Stimulated activated naive B cell treated with anti-CD40 and anti-IgM and Interleukin-4, amounts not matched to agents 10 μg/mL and 1 μg/mL and 100 μg/mL, for 72 hours (primary cell): Measurements from ENCODE around the gene USH2A.
A peak's percentile ranks its signal among the peaks of the same experiment; 100 is the strongest.

Source experiments
- ATAC-seq, 2 donors: fragments of 150-1000 bp; cut with Tn5 transposase; replicated peaks; 2 replicates each; pipeline ENCODE4 v1.10.0; 2021; ENCODE audit warnings: moderate library complexity in 1 of 2
- DNase-seq: peaks from one replicate; pipeline ENCODE4 v3.0.0; 2021
- H3K27ac Mint-ChIP-seq: one replicate; pipeline ENCODE4 v1.8.0; 2022; ENCODE audit warnings: mild to moderate bottlenecking, mixed read lengths
- H3K27me3 Mint-ChIP-seq, 2 donors: one replicate each; pipeline ENCODE4 v1.8.0; 2022; ENCODE audit warnings: mixed read lengths in 2 of 2
- H3K36me3 Mint-ChIP-seq, 2 donors: one replicate each; pipeline ENCODE4 v1.8.0; 2022; ENCODE audit warnings: mixed read lengths in 2 of 2, mild to moderate bottlenecking in 1 of 2
- H3K4me1 Mint-ChIP-seq, 2 donors: one replicate each; pipeline ENCODE4 v1.8.0; 2022; ENCODE audit warnings: mixed read lengths in 2 of 2, mild to moderate bottlenecking in 1 of 2
- H3K4me3 Mint-ChIP-seq, 2 donors: one replicate each; pipeline ENCODE4 v1.8.0; 2022; ENCODE audit warnings: mild to moderate bottlenecking in 2 of 2, mixed read lengths in 2 of 2, moderate library complexity in 1 of 2
- H3K9me3 Mint-ChIP-seq, 2 donors: one replicate each; pipeline ENCODE4 v1.8.0; 2022; ENCODE audit warnings: mixed read lengths in 2 of 2, mild to moderate bottlenecking in 1 of 2

USH2A gene

DNA sequence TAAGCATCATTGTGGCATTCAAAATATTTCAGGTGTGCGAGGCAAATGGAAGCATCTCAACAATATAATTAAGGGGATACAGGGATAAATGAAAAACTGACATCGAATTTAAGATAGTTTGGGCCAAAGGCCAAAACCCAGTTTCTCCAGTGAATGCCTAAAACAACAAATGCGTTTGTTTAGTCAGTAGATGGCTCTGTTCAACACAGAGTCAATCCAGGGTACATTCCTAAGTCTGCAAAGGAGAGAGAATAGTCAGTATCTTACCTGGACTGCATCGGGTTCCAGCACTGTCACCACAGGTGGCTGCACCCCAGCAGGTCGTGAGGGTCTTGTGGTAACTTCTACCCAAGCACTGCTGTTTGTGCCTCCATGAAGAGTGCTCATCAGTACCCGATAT is 535.1 kb downstream of the USH2A start:
- DNase-seq (no peak), ATAC-seq (no peak)
- no peaks in the 10 kb centered on the region for H3K9me3 Mint-ChIP-seq
- no peaks in the 10 kb centered on the region for H3K4me1 Mint-ChIP-seq
- H3K27ac Mint-ChIP-seq, result no peak overlapping the region
- no peaks in the 10 kb centered on the region for H3K27me3 Mint-ChIP-seq
- no peak overlapping the region for H3K4me3 Mint-ChIP-seq
- no peaks in the 10 kb centered on the region for H3K36me3 Mint-ChIP-seq

DNA sequence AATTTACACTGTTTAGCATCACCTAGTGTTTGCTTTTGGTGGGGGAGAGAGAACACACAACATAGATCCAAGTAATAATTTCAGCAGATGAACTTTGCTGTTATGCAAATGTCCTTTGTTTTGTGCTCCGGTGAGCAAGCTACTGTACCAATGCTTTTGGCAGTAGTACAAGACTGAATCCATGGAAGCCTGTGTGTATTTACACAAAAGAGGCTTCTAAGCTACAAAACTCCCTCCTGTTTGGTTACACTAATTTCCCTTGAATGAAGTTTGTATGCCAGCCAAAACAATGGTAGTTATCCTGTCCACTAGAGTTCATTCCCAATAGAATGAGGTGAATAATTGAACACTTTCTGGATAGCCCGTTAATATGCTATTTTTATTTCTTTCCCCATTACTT is 535.6 kb downstream of the USH2A start:
- ATAC-seq (no peak), DNase-seq (no peak)
- H3K9me3 Mint-ChIP-seq, result no peaks in the 10 kb centered on the region
- no peaks in the 10 kb centered on the region for H3K4me1 Mint-ChIP-seq
- H3K36me3 Mint-ChIP-seq, result no peaks in the 10 kb centered on the region
- H3K4me3 Mint-ChIP-seq, result no peak overlapping the region
- no peaks in the 10 kb centered on the region for H3K27me3 Mint-ChIP-seq
- no peak overlapping the region for H3K27ac Mint-ChIP-seq

DNA sequence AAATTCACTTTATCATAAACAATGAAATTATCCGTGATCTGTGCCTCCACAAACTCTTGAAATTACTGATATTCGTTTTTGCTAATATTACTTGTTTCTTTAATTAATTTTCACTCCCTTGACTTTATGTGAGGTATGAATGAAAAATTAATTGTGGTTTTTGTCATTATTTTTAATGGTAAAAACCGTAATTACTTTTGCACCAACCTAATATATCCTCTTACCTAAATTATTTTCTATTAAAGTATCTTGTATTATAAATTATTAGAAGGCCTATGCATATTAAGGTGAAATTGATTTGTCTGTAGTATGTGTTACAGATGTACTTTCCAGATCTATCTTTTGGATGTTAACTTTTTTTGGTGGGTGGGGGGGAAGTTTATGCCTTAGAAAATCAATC is 540.2 kb downstream of the USH2A start:
- ATAC-seq (no peak), DNase-seq (no peak)
- H3K27ac Mint-ChIP-seq, result no peak overlapping the region
- no peaks in the 10 kb centered on the region for H3K27me3 Mint-ChIP-seq
- no peak overlapping the region for H3K4me3 Mint-ChIP-seq
- no peaks in the 10 kb centered on the region for H3K4me1 Mint-ChIP-seq
- no peaks in the 10 kb centered on the region for H3K9me3 Mint-ChIP-seq
- no peaks in the 10 kb centered on the region for H3K36me3 Mint-ChIP-seq

DNA sequence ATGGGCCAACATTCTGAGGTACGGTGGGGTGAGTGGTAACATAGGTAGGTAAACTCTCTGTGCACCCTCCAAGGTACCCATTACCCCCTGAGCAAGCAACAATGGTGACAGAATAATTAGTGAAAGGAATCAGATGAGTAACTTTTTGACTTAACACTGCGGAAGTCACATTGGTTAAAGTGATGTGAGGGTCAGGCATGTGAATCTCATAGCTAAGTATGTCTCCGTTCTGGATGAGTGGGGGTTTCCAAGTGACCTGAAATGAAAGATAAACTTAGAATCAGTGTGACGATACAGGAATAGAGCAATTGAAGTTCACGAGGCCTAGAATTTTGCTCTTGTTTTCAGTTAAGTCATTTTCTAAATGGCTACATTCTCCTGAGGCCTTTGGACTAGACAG is 544.4 kb downstream of the USH2A start:
- ATAC-seq, result no peak
- Mint-ChIP-seq H3K36me3 (no peaks in the 10 kb centered on the region), H3K9me3 (no peaks in the 10 kb centered on the region), H3K27ac (no peak overlapping the region), H3K4me3 (no peak overlapping the region), H3K27me3 (no peaks in the 10 kb centered on the region), H3K4me1 (no peaks in the 10 kb centered on the region)
- DNase-seq, result no peak

DNA sequence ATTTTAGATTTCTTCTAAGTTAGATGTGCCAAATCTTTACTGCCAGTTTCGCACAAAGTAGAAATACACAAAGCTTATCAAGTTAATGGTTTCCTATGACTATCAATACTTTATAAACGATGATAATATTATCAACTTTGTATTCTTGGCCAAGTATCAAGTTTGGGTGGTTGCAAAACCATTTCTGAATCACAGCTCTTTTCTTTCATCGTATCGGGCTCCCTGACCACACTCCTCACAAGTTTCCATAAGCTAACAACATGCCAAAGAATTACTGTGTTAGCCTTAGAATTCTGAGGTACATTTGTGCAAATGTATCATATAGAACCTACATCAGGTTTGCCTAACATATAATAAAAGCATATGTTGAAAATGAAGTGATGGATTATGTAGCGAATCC is 545.1 kb downstream of the USH2A start:
- Mint-ChIP-seq H3K27me3 (no peaks in the 10 kb centered on the region), H3K4me3 (no peak overlapping the region), H3K27ac (no peak overlapping the region), H3K36me3 (no peaks in the 10 kb centered on the region), H3K9me3 (no peaks in the 10 kb centered on the region), H3K4me1 (no peaks in the 10 kb centered on the region)
- ATAC-seq (no peak), DNase-seq (no peak)

DNA sequence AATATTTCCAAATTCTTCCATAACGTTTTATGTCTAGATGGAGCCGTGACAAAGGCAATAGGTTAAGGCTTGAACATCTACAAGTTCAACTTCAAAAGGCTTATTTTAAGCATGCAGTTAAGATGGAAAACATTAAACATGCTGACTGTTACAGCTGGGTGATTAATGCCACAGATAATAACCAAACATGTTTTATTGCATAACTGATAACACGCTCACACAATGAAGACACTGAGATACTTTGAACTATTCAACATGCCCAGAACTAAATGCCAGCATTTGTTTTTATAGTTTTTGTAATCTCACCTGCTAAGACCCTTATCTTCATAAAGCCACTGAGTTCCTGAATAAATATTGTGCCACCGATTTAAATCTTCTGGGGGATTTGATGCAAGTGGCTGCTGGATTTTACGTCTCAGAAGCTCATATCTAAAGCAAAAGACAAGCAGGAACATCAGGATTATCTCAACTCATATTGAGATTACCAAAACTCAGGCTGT is 545.7 kb downstream of the USH2A start:
- no peak for ATAC-seq
- Mint-ChIP-seq H3K27ac (no peak overlapping the region), H3K9me3 (no peaks in the 10 kb centered on the region), H3K4me1 (no peaks in the 10 kb centered on the region), H3K27me3 (no peaks in the 10 kb centered on the region), H3K36me3 (no peaks in the 10 kb centered on the region), H3K4me3 (no peak overlapping the region)
- DNase-seq, result no peak

DNA sequence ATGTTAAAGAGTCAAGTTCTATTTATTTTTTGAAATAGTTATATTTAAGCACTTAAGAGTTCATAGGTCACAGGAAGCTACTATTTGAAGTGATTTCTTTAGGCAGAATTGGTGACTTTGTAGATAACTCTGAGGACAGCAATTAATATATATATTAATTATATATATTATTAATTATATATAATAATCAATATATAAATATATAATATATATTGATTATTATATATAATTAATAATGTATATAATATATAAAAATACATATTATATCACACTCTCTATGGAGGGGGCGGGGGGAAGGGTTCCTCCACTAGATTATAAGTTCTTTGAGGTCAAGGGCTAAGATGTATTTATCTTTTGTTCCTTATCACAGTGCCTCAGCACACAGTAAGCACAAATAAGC is 547.5 kb downstream of the USH2A start:
- no peaks in the 10 kb centered on the region for H3K9me3 Mint-ChIP-seq
- no peaks in the 10 kb centered on the region for H3K36me3 Mint-ChIP-seq
- ATAC-seq, result no peak
- no peak overlapping the region for H3K4me3 Mint-ChIP-seq
- no peaks in the 10 kb centered on the region for H3K27me3 Mint-ChIP-seq
- no peaks in the 10 kb centered on the region for H3K4me1 Mint-ChIP-seq
- DNase-seq, result no peak
- no peak overlapping the region for H3K27ac Mint-ChIP-seq

DNA sequence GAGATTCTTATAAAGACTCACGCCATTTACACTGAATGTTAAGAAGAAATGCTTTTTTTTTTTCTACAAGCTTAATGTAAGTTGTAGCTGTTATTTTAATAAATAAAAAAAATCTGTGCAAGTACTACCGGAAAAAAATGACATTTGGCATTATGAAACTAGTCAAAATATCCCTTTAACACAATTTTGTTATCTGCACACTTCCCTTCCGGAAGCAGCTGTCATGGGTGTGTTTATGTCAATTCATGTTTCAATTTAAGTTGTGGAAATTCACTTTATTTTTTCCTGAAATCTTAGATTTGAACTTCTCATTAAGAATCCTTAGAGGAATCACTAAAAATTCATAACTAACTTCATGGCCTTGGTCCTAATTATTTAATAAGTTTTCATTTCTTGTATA is 548.0 kb downstream of the USH2A start:
- Mint-ChIP-seq H3K9me3 (no peaks in the 10 kb centered on the region), H3K27ac (no peak overlapping the region), H3K4me3 (no peak overlapping the region), H3K4me1 (no peaks in the 10 kb centered on the region), H3K27me3 (no peaks in the 10 kb centered on the region), H3K36me3 (no peaks in the 10 kb centered on the region)
- ATAC-seq (no peak), DNase-seq (no peak)

DNA sequence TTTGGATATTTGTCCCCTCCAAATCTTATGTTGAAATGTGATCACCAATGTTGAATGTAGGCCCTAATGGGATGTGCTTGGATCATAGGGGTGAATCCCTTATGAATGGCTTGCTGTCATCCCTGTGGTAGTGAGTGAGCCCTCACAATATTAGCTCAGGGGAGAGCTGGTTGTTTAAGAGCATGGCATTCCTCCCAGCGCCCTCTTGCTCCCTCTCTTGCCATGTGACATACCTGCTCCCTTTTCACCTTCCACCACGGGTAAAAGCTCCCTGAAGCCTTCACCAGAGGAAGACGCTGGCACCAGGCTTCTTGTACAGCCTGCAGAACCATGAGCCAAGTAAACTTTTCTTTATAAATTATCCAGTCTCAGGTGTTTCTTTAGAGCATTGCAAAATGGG is 550.6 kb downstream of the USH2A start:
- Mint-ChIP-seq H3K36me3 (no peaks in the 10 kb centered on the region), H3K27me3 (no peaks in the 10 kb centered on the region), H3K4me3 (no peak overlapping the region), H3K9me3 (no peaks in the 10 kb centered on the region), H3K27ac (no peak overlapping the region), H3K4me1 (no peaks in the 10 kb centered on the region)
- no peak for DNase-seq
- ATAC-seq, result no peak

DNA sequence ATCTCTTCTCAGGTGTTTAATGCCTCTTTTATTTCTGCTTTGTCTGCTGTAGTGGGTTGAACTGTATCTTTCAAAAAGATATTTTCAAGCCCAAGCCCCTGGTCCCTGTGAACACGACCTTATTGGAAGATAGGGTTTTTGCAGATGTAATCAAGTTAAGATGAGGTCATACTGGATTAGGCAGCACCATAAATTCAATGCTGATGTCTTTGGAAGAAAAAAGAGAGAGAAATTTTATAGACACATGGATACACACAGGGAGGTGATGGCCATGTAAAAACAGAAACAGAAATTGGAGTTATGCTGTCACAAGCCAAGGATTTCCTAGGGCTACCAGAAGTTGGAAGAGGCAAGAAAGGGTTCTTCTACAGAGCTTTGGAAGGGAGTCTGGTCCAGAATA is 554.7 kb downstream of the USH2A start:
- Mint-ChIP-seq H3K4me3 (no peak overlapping the region), H3K9me3 (peaks cover 0 to 1% of the 10 kb centered on the region in 2 donors), H3K27me3 (no peaks in the 10 kb centered on the region), H3K36me3 (no peaks in the 10 kb centered on the region), H3K27ac (no peak overlapping the region), H3K4me1 (no peaks in the 10 kb centered on the region)
- ATAC-seq, result no peak
- no peak for DNase-seq

DNA sequence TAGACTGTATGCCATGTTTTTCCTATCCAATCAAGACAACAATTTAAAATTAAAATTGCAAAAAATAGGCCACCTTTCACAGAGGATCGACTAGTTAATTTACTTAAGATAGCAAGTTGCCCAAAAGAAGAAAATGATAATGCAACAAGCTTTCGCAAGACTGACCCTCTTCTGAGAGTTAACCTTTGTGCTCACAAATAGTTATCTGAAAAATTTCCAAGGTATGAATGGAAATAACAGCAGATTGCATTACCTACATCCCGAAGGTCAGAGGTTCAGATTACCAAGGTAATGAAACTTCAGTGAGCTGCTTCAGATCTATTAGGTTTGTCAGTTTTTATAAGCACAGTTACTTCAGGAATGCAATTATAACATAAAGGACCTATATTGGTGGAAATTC is 558.2 kb downstream of the USH2A start:
- H3K4me1 Mint-ChIP-seq, result no peaks in the 10 kb centered on the region
- no peak overlapping the region for H3K4me3 Mint-ChIP-seq
- peaks cover 4 to 10% of the 10 kb centered on the region in 2 donors for H3K9me3 Mint-ChIP-seq
- no peak overlapping the region for H3K27ac Mint-ChIP-seq
- no peaks in the 10 kb centered on the region for H3K36me3 Mint-ChIP-seq
- DNase-seq (no peak), ATAC-seq (no peak)
- no peaks in the 10 kb centered on the region for H3K27me3 Mint-ChIP-seq

DNA sequence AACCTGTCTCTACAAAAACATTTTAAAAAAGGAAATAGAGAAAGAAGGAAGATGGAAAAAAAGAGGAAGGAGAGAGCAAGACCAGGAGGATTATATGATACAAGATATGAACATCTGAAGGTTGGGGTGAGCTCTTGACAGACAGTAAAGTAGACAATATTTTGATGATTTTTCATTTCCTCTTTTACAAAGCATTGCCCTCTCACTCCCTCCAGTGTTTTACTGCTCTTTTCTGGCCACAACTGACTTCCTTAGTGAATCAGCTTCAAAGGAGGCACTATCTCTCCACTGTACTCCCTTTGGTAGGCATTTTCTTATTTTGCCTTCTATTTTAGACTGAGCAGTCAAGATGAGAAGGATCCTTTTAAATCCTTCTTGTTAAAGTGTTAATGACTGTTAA is 559.5 kb downstream of the USH2A start:
- no peak overlapping the region for H3K4me3 Mint-ChIP-seq
- H3K4me1 Mint-ChIP-seq, result no peaks in the 10 kb centered on the region
- no peaks in the 10 kb centered on the region for H3K36me3 Mint-ChIP-seq
- ATAC-seq (peak in 1 of 2 donors; percentile 29), DNase-seq (no peak)
- no peak overlapping the region for H3K27ac Mint-ChIP-seq
- no peaks in the 10 kb centered on the region for H3K27me3 Mint-ChIP-seq
- peaks cover 4 to 10% of the 10 kb centered on the region in 2 donors for H3K9me3 Mint-ChIP-seq

DNA sequence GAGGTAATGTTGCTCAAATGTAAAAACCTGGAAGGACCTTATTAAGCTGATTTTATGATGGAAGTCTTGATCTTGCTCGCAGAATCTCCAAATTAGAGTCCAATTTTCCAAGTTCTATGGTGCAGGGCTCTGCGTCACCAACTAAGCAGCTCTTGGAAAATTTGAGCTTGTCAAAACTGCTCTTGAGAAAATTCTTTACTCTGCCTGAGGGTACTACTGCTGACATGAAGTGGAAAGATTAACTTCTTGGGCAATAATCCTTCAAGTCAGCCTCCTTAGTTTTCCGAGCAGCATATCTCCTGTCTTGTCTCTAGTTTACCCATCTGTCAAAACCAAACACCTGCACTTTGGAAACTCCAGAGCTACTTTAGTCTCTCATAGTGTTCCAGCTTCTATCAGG is 562.4 kb downstream of the USH2A start:
- ATAC-seq (no peak), DNase-seq (no peak)
- Mint-ChIP-seq H3K4me3 (no peak overlapping the region), H3K4me1 (no peaks in the 10 kb centered on the region), H3K27ac (no peak overlapping the region), H3K36me3 (no peaks in the 10 kb centered on the region), H3K9me3 (peaks cover 10 to 16% of the 10 kb centered on the region in 2 donors), H3K27me3 (no peaks in the 10 kb centered on the region)

DNA sequence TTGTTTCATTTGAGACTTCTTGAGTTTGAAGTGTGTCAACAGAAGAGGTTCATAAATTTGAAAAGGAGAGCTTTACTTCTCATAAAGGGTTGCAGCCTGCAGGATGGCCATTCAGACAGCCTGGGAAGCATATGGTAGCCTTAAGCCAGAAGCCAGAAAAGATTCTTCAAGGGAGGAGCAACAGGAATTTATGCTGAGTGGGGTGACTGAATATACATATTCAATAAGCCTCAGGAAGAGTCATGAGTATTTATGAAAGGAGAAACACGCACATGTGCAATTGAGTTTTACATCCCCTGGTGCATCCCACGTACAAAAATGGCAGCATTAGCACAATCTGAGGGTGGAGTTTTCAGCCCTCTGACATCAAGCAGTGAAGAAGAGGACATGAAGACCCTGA is 565.9 kb downstream of the USH2A start:
- no peaks in the 10 kb centered on the region for H3K27me3 Mint-ChIP-seq
- no peak for ATAC-seq

DNA sequence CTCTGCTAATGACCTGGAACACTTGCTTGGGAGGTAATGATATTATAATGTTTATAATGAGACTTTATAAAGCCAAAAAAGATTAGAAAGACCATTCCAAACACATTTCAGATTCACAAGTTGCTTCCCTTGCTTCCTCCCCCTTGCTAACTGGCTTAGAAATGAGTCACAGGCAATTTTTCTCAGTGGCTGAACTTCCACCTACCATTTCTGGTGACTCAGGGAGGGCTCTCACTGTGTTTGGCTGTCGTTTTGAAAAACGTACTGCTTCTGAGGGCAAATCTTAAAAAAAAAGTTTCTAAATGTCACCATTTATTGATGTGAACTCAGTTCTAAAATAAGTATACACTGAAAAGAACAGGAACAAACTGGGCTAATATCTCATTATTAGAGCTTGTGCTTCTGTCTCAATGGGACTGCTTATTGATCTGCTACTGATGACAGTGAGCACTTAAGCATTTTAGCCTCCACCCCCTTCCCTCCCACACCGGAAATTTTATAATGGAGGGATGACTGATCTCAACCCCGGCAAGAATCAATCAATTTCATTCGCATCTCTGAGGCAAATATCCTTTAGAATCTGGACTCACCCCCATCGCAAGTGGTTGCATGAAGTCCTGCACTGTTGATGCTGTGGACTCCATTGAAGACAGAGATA is 577.9 kb downstream of the USH2A start:
- Mint-ChIP-seq H3K9me3 (peaks cover 0 to 8% of the 10 kb centered on the region in 2 donors), H3K4me1 (no peaks in the 10 kb centered on the region), H3K27me3 (no peaks in the 10 kb centered on the region), H3K27ac (no peak overlapping the region), H3K4me3 (no peak overlapping the region), H3K36me3 (no peaks in the 10 kb centered on the region)
- DNase-seq, result no peak
- ATAC-seq, result no peak

More for the DNA sequence above, 565.9 kb downstream of the USH2A start:
- Mint-ChIP-seq H3K36me3 (no peaks in the 10 kb centered on the region), H3K4me1 (no peaks in the 10 kb centered on the region), H3K4me3 (no peak overlapping the region), H3K27ac (no peak overlapping the region), H3K9me3 (peaks cover 10 to 13% of the 10 kb centered on the region in 2 donors)
- DNase-seq, result no peak

DNA sequence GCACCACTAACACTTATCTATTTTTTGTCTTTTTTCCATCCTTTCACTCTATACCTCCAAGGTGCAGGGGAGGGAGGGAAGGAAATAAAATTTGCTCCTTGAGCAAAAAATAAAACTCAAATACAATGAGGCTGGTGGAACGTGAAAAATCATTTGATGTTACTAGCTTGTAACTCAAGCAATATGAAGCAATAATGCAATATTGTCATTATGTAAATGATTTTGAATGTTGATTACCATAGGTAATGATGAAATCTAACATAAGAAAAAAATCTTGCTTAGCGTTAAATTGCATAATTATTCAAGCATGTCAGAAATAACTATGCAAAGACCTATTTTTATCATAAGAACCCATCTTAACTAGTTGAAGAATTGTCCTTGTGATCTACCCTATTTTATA is 578.5 kb downstream of the USH2A start:
- DNase-seq, result no peak
- H3K27ac Mint-ChIP-seq, result no peak overlapping the region
- no peak for ATAC-seq
- H3K36me3 Mint-ChIP-seq, result no peaks in the 10 kb centered on the region
- no peaks in the 10 kb centered on the region for H3K27me3 Mint-ChIP-seq
- H3K4me3 Mint-ChIP-seq, result no peak overlapping the region
- H3K4me1 Mint-ChIP-seq, result no peaks in the 10 kb centered on the region
- peaks cover 0 to 8% of the 10 kb centered on the region in 2 donors for H3K9me3 Mint-ChIP-seq
